HepG2 (cell line): ENCODE data around the gene COL26A1.

Experiments used
- RBAK ChIP-seq: sonication (generic); formaldehyde crosslinking; IDR thresholded peaks from 2 replicates; pipeline ENCODE4 v1.5.1; 2020; ENCODE audit warnings: mild to moderate bottlenecking, missing genetic modification reagents
- SIN3A ChIP-seq: IDR thresholded peaks from 2 replicates; pipeline ENCODE4 v1.6.1; 2011; ENCODE audit warnings: low read depth, mild to moderate bottlenecking, control low read depth, low read length, borderline replicate concordance
- SIN3B ChIP-seq: fragments of 150-350 bp; IDR thresholded peaks from 2 replicates; pipeline ENCODE4 v1.6.1; 2014; ENCODE audit warnings: low read length
- SRF ChIP-seq: IDR thresholded peaks from 2 replicates; pipeline ENCODE4 v1.6.1; 2011; ENCODE audit warnings: mild to moderate bottlenecking, low read depth, low read length, moderate library complexity
- TF ChIP-seq, protein P1 (sequence below), 2 experiments: sonication (generic) in 1 of 2; formaldehyde crosslinking in 1 of 2; IDR thresholded peaks; 2 replicates each; pipeline versions ENCODE4 v1.5.1 to v1.6.1; 2011 to 2020; ENCODE audit warnings: borderline replicate concordance in 1 of 2, low read depth in 1 of 2, low read length in 1 of 2, mild to moderate bottlenecking in 1 of 2, missing genetic modification reagents in 1 of 2, moderate library complexity in 1 of 2
- TF ChIP-seq, protein P2 (sequence below): sonication (generic); formaldehyde crosslinking; IDR thresholded peaks from 2 replicates; pipeline ENCODE4 v1.5.0; 2020; ENCODE audit warnings: mild to moderate bottlenecking, missing genetic modification reagents, moderate library complexity
- TF ChIP-seq, protein P3 (sequence below): sonication (generic); formaldehyde crosslinking; conservative IDR thresholded peaks from 2 replicates; pipeline ENCODE4 v1.4.0; 2020; ENCODE audit warnings: missing genetic modification reagents
- TF ChIP-seq, protein P4 (sequence below): sonication (generic); formaldehyde crosslinking; IDR thresholded peaks from 2 replicates; pipeline ENCODE4 v1.5.1; 2020; ENCODE audit warnings: mild to moderate bottlenecking, missing genetic modification reagents, moderate library complexity

DNA sequence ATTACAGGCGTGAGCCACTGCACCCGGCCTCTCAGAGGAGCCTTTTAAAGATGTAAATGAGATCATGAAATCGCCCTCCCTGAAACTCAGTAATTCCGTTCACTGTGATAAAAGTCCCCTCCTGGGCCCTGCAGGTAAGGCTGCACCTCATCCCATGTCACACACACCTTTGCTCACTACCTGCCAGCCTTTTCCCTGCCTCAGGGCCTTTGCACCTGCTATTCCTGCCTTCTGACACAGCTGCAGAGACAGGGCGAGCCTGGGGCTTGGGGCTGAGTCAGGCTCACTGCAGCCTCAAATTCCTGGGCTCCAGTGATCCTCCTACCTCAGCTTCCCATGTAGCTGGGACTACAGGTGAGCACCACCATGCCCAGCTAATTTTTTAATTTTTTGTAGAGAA is 147.6 kb downstream of the COL26A1 start:
- no peak for TF ChIP-seq SRF
- no peak for TF ChIP-seq SIN3A
- TF ChIP-seq, protein P1, sequence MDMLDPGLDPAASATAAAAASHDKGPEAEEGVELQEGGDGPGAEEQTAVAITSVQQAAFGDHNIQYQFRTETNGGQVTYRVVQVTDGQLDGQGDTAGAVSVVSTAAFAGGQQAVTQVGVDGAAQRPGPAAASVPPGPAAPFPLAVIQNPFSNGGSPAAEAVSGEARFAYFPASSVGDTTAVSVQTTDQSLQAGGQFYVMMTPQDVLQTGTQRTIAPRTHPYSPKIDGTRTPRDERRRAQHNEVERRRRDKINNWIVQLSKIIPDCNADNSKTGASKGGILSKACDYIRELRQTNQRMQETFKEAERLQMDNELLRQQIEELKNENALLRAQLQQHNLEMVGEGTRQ (IDR thresholded peaks at IDR 0.05; ENCODE audit: low read depth, low read length), result no peak
- TF ChIP-seq, protein P1 (CRISPR knock-in tag; IDR thresholded peaks at IDR 0.05; ENCODE audit: borderline replicate concordance), result no peak
- TF ChIP-seq, protein P2, sequence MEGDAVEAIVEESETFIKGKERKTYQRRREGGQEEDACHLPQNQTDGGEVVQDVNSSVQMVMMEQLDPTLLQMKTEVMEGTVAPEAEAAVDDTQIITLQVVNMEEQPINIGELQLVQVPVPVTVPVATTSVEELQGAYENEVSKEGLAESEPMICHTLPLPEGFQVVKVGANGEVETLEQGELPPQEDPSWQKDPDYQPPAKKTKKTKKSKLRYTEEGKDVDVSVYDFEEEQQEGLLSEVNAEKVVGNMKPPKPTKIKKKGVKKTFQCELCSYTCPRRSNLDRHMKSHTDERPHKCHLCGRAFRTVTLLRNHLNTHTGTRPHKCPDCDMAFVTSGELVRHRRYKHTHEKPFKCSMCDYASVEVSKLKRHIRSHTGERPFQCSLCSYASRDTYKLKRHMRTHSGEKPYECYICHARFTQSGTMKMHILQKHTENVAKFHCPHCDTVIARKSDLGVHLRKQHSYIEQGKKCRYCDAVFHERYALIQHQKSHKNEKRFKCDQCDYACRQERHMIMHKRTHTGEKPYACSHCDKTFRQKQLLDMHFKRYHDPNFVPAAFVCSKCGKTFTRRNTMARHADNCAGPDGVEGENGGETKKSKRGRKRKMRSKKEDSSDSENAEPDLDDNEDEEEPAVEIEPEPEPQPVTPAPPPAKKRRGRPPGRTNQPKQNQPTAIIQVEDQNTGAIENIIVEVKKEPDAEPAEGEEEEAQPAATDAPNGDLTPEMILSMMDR (CRISPR knock-in tag), result no peak
- no peak for TF ChIP-seq SIN3B
- no peak for TF ChIP-seq RBAK (CRISPR knock-in tag)
- TF ChIP-seq, protein P3, sequence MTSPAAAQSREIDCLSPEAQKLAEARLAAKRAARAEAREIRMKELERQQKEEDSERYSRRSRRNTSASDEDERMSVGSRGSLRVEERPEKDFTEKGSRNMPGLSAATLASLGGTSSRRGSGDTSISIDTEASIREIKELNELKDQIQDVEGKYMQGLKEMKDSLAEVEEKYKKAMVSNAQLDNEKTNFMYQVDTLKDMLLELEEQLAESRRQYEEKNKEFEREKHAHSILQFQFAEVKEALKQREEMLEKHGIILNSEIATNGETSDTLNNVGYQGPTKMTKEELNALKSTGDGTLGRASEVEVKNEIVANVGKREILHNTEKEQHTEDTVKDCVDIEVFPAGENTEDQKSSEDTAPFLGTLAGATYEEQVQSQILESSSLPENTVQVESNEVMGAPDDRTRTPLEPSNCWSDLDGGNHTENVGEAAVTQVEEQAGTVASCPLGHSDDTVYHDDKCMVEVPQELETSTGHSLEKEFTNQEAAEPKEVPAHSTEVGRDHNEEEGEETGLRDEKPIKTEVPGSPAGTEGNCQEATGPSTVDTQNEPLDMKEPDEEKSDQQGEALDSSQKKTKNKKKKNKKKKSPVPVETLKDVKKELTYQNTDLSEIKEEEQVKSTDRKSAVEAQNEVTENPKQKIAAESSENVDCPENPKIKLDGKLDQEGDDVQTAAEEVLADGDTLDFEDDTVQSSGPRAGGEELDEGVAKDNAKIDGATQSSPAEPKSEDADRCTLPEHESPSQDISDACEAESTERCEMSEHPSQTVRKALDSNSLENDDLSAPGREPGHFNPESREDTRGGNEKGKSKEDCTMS (CRISPR knock-in tag), result no peak
- TF ChIP-seq, protein P4, sequence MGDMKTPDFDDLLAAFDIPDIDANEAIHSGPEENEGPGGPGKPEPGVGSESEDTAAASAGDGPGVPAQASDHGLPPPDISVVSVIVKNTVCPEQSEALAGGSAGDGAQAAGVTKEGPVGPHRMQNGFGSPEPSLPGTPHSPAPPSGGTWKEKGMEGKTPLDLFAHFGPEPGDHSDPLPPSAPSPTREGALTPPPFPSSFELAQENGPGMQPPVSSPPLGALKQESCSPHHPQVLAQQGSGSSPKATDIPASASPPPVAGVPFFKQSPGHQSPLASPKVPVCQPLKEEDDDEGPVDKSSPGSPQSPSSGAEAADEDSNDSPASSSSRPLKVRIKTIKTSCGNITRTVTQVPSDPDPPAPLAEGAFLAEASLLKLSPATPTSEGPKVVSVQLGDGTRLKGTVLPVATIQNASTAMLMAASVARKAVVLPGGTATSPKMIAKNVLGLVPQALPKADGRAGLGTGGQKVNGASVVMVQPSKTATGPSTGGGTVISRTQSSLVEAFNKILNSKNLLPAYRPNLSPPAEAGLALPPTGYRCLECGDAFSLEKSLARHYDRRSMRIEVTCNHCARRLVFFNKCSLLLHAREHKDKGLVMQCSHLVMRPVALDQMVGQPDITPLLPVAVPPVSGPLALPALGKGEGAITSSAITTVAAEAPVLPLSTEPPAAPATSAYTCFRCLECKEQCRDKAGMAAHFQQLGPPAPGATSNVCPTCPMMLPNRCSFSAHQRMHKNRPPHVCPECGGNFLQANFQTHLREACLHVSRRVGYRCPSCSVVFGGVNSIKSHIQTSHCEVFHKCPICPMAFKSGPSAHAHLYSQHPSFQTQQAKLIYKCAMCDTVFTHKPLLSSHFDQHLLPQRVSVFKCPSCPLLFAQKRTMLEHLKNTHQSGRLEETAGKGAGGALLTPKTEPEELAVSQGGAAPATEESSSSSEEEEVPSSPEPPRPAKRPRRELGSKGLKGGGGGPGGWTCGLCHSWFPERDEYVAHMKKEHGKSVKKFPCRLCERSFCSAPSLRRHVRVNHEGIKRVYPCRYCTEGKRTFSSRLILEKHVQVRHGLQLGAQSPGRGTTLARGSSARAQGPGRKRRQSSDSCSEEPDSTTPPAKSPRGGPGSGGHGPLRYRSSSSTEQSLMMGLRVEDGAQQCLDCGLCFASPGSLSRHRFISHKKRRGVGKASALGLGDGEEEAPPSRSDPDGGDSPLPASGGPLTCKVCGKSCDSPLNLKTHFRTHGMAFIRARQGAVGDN (CRISPR knock-in tag), result no peak
